Upper lobe of right lung (tissue), 1 donor: ENCODE results near the gene CLASP1. TPM values are rescaled to one million over a fixed set of nuclear protein-coding genes. Genes with fewer than 3 reads are reported as not detected.

ENCODE experiments used
- ATAC-seq: fragments of 200-7000 bp; cut with Tn5 transposase; one replicate; pipeline ENCODE4 v1.9.1; 2020; ENCODE audit warnings: mild to moderate bottlenecking, moderate library complexity
- DNase-seq: peaks from one replicate; pipeline ENCODE4 v3.0.0-alpha.2; 2020
- H3K27ac ChIP-seq: fragments of 200-600 bp; one replicate; pipeline ENCODE4 v1.8.0; 2022
- H3K27me3 ChIP-seq: fragments of 200-600 bp; one replicate; pipeline ENCODE4 v1.8.0; 2022; ENCODE audit warnings: mild to moderate bottlenecking
- H3K36me3 ChIP-seq: fragments of 200-600 bp; one replicate; pipeline ENCODE4 v1.8.0; 2022
- H3K4me1 ChIP-seq: fragments of 200-600 bp; one replicate; pipeline ENCODE4 v1.8.0; 2022
- H3K4me3 ChIP-seq: fragments of 200-600 bp; one replicate; pipeline ENCODE4 v1.8.0; 2022; ENCODE audit warnings: mild to moderate bottlenecking
- H3K9me3 ChIP-seq: fragments of 200-600 bp; one replicate; pipeline ENCODE4 v1.8.0; 2022
- CTCF ChIP-seq: fragments of 200-600 bp; IDR thresholded peaks from one replicate; pipeline ENCODE4 v1.8.0; 2022; ENCODE audit warnings: antibody characterized with exemption
- intact Hi-C: fragments of 100-400 bp; cut with DNase I; formaldehyde crosslinking; loops from one replicate; pipeline ENCODE4 v1.11.0; 2022
- total RNA-seq: library from RNA; stranded (reverse); fragmentation: NEBNext Ultra II Directional; extraction: Animal tissue kit (Norgen Biotek cat#: 25700); gene quantifications from one replicate; pipeline ENCODE4 v1.2.1, GENCODE V29; 2021
- donor health status: DM: no; HTN: yes; CAD: no; lungs with severe emphysema.

CLASP1 gene
- total RNA-seq, 1 donor from 2014 or later, result 44.5 TPM

GRCh38 chr2:121475811-121476571 lies 173.3 kb downstream of the CLASP1 start:
- H3K9me3 ChIP-seq, result no peaks in the 10 kb centered on the region
- intact Hi-C loops, result no loop called here
- no peak for ATAC-seq
- DNase-seq, result no peak
- H3K36me3 ChIP-seq, result no peaks in the 10 kb centered on the region
- H3K27ac ChIP-seq, result no peak overlapping the region
- TF ChIP-seq CTCF, result no peak
- H3K27me3 ChIP-seq, result no peaks in the 10 kb centered on the region
- H3K4me1 ChIP-seq, result peaks cover 22% of the 10 kb centered on the region
- no peak overlapping the region for H3K4me3 ChIP-seq

GRCh38 chr2:121473512-121473911 lies 175.8 kb downstream of the CLASP1 start:
- no peak for DNase-seq
- TF ChIP-seq CTCF, result no peak

GRCh38 chr2:121472470-121472993 lies 176.7 kb downstream of the CLASP1 start:
- H3K36me3 ChIP-seq, result peaks cover 25% of the 10 kb centered on the region
- TF ChIP-seq CTCF, result no peak
- H3K27ac ChIP-seq, result no peak overlapping the region
- H3K4me3 ChIP-seq, result no peak overlapping the region
- no peaks in the 10 kb centered on the region for H3K9me3 ChIP-seq
- H3K4me1 ChIP-seq, result peaks cover 10% of the 10 kb centered on the region
- intact Hi-C loops, result no loop called here
- H3K27me3 ChIP-seq, result no peaks in the 10 kb centered on the region
- ATAC-seq, result no peak
- no peak for DNase-seq

More at GRCh38 chr2:121473512-121473911, 175.8 kb downstream of the CLASP1 start:
- Histone ChIP-seq H3K27me3 (no peaks in the 10 kb centered on the region), H3K4me1 (peaks cover 10% of the 10 kb centered on the region), H3K9me3 (no peaks in the 10 kb centered on the region), H3K36me3 (peaks cover 16% of the 10 kb centered on the region), H3K27ac (no peak overlapping the region), H3K4me3 (no peak overlapping the region)
- ATAC-seq, result no peak
- intact Hi-C loops, result no loop called here

GRCh38 chr2:121471532-121472469 lies 177.5 kb downstream of the CLASP1 start:
- TF ChIP-seq CTCF, result no peak
- no peak for DNase-seq
- intact Hi-C loops, result no loop called here
- H3K27ac ChIP-seq, result no peak overlapping the region
- no peaks in the 10 kb centered on the region for H3K27me3 ChIP-seq
- H3K9me3 ChIP-seq, result no peaks in the 10 kb centered on the region
- H3K36me3 ChIP-seq, result peaks cover 31% of the 10 kb centered on the region
- H3K4me3 ChIP-seq, result no peak overlapping the region
- peaks cover 10% of the 10 kb centered on the region for H3K4me1 ChIP-seq
- ATAC-seq, result no peak

GRCh38 chr2:121470917-121471316 lies 178.3 kb downstream of the CLASP1 start:
- H3K9me3 ChIP-seq, result no peaks in the 10 kb centered on the region
- peaks cover 10% of the 10 kb centered on the region for H3K4me1 ChIP-seq
- DNase-seq, result no peak
- peaks cover 38% of the 10 kb centered on the region for H3K36me3 ChIP-seq
- no peak overlapping the region for H3K27ac ChIP-seq
- TF ChIP-seq CTCF, result no peak
- no peak overlapping the region for H3K4me3 ChIP-seq
- intact Hi-C loops, result no loop called here
- ATAC-seq, result no peak
- H3K27me3 ChIP-seq, result no peaks in the 10 kb centered on the region
